Epithelial cell of esophagus (primary cell): ENCODE measurements around the gene QKI.

Source experiments
- DNase-seq: peaks from one replicate; pipeline ENCODE4 v3.0.0; 2010; ENCODE audit warnings: low read depth
- H3K4me3 ChIP-seq: 2 replicates; pipeline ENCODE4 v1.5.1; 2011; ENCODE audit warnings: mild to moderate bottlenecking, low read length, control low read depth
- TF ChIP-seq, protein P1 (sequence below): IDR thresholded peaks from 2 replicates; pipeline ENCODE4 v1.5.1; 2011; ENCODE audit warnings: low read depth, mild to moderate bottlenecking, low read length, control low read depth, inconsistent platforms; ENCODE audit not compliant: insufficient read depth; ENCODE audit errors: missing control alignments

Gene QKI

GRCh38 chr6:163418311-163419029 is 4.0 kb downstream of the QKI start:
- DNase-seq, result no peak
- peak overlapping the region; percentile 32 for H3K4me3 ChIP-seq
- TF ChIP-seq, protein P1, sequence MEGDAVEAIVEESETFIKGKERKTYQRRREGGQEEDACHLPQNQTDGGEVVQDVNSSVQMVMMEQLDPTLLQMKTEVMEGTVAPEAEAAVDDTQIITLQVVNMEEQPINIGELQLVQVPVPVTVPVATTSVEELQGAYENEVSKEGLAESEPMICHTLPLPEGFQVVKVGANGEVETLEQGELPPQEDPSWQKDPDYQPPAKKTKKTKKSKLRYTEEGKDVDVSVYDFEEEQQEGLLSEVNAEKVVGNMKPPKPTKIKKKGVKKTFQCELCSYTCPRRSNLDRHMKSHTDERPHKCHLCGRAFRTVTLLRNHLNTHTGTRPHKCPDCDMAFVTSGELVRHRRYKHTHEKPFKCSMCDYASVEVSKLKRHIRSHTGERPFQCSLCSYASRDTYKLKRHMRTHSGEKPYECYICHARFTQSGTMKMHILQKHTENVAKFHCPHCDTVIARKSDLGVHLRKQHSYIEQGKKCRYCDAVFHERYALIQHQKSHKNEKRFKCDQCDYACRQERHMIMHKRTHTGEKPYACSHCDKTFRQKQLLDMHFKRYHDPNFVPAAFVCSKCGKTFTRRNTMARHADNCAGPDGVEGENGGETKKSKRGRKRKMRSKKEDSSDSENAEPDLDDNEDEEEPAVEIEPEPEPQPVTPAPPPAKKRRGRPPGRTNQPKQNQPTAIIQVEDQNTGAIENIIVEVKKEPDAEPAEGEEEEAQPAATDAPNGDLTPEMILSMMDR, result no peak

DNA sequence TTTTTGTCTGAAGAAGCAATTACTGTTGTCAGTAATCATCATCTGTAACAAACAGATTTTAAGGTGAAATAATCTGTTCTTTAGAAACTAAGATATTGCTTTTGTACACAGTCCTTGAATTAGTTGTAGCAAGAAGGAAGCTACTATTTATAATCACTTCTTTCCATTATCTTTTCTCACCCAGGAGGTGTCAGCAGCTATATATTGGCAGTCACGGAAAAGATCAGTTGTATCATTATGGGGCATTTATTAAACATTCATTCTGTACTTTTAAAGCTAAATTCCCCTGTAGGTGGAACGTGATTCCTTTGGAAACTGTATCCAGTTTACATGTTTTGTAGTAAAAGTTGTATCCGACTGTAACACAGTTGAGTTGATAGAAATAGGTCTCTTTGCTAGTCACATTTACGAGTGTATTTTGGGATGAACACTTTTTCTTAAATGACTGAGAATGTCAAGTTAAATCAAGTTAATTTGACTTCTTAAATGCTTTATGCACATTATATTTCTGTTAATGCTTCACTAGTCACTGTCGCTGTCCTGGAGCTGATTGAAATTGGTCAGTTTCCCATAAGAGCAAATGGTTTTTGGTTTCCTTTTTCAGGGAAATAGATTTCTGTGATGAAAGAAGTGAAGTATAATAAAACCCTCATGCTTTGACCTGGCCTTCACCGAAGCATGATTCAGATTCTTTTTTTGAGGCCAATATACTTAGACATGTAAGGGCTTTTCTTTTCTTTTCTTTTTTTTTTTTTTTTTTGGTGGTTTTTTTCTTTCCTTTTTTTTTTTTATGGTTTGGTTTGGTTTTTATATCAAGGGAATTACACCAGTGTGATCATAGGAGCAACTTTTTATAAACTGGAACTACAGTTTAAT is 5.1 kb downstream of the QKI start:
- peak overlapping the region; percentile 32 for H3K4me3 ChIP-seq
- DNase-seq, result no peak

DNA sequence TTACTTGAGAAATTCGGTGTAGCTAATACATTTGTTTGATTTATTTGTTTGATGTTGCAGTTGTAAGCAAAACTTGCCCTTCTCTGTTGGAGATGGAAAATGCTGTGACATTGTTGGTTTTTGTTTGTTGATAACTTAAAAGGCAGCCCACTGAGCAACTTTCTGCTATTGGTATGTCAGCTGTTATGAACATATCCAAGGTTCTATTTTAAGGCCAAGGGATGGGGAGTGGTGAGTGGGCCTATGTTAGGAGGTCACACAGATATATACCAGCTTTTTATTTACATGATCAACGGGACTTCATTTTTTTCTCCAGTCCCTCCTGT is 5.7 kb downstream of the QKI start:
- no peak for DNase-seq
- TF ChIP-seq, protein P1, result no peak
- no peak overlapping the region for H3K4me3 ChIP-seq

More for the DNA sequence above, 5.1 kb downstream of the QKI start:
- TF ChIP-seq, protein P1, result no peak

GRCh38 chr6:163422550-163422949 is 8.0 kb downstream of the QKI start:
- no peak for DNase-seq
- no peak overlapping the region for H3K4me3 ChIP-seq
- TF ChIP-seq, protein P1, result no peak

DNA sequence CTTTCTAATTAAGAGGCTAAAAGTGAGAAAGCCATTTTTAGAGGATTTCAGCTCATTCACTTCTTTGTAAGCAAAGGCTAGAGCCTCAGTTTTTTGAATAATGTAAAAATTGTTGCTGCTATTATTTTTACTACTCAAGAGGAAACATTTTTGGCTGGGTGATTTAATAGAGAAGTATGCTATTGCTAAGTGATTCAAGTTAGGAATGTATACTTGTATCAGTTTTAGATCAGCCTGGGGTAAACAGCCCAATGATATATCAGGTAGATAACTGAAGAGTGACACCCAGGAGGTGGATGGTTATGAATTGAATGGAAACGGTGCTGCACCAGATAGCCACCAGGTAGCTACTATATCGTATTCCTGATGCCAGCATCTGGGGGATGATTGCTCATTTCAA is 9.2 kb downstream of the QKI start:
- TF ChIP-seq, protein P1, result no peak
- DNase-seq, result no peak
- no peak overlapping the region for H3K4me3 ChIP-seq

- DNase-seq, result peak; percentile 80
- no peak overlapping the region for H3K4me3 ChIP-seq
- TF ChIP-seq, protein P1, result peak; percentile 41
Measured at GRCh38 chr6:163427498-163428254, 13.2 kb downstream of the QKI start.
